GM21717 (cell line): ENCODE data around the gene SLC44A1.

ENCODE experiments used
- ATAC-seq: cut with Tn5 transposase; IDR thresholded peaks from one replicate; pipeline ENCODE4 v1.9.1; 2021; ENCODE audit warnings: mild to moderate bottlenecking, moderate library complexity; ENCODE audit not compliant: unreplicated experiment

The SLC44A1 gene

GRCh38 chr9:105452185-105452584 lies 207.7 kb downstream of the SLC44A1 start:
- ATAC-seq = no peak

- no peak for ATAC-seq
Observed at GRCh38 chr9:105455836-105456475, 211.5 kb downstream of the SLC44A1 start.

GRCh38 chr9:105457560-105458294 lies 213.3 kb downstream of the SLC44A1 start:
- ATAC-seq = no peak

GRCh38 chr9:105458404-105458803 lies 214.0 kb downstream of the SLC44A1 start:
- no peak for ATAC-seq

GRCh38 chr9:105459336-105459735 lies 214.9 kb downstream of the SLC44A1 start:
- no peak for ATAC-seq

GRCh38 chr9:105466898-105467455 lies 222.5 kb downstream of the SLC44A1 start:
- no peak for ATAC-seq

GRCh38 chr9:105468875-105469274 lies 224.4 kb downstream of the SLC44A1 start:
- no peak for ATAC-seq

- ATAC-seq = no peak
Observed at GRCh38 chr9:105473221-105473620, 228.8 kb downstream of the SLC44A1 start.

GRCh38 chr9:105475302-105475701 lies 230.9 kb downstream of the SLC44A1 start:
- ATAC-seq = no peak

- no peak for ATAC-seq
Observed at GRCh38 chr9:105479846-105480245, 235.4 kb downstream of the SLC44A1 start.

GRCh38 chr9:105483618-105484017 lies 239.2 kb downstream of the SLC44A1 start:
- ATAC-seq = peak; percentile 70

GRCh38 chr9:105484226-105484625 lies 239.8 kb downstream of the SLC44A1 start:
- ATAC-seq = no peak

- ATAC-seq = no peak
Observed at GRCh38 chr9:105485131-105485530, 240.7 kb downstream of the SLC44A1 start.
